ENCODE data around the gene UNG.
A peak's percentile ranks its signal among the peaks of the same experiment; 100 is the strongest.

UNG gene

GRCh38 chr12:109092497-109093021, 4.8 kb upstream of the UNG start:
- no peak for DNase-seq

GRCh38 chr12:109093022-109093918, 4.1 kb upstream of the UNG start, which contains the start of gene ALKBH2:
TSS of gene ALKBH2 (minus strand) at chr12:109093472. CDS start at chr12:109092786, 686 bp downstream.
- peak; percentile 96 for DNase-seq

GRCh38 chr12:109097140-109097434, 310 bp upstream of the UNG start:
- no peak for DNase-seq

GRCh38 chr12:109098183-109098604, 797 bp downstream of the UNG start:
- no peak for DNase-seq

GRCh38 chr12:109098651-109099050, 1.3 kb downstream of the UNG start:
- no peak for DNase-seq

- peak; percentile 47 for DNase-seq
Observed at GRCh38 chr12:109099431-109100020, 2.1 kb downstream of the UNG start.

- no peak for DNase-seq
Observed at GRCh38 chr12:109100741-109101140, 3.3 kb downstream of the UNG start.

GRCh38 chr12:109102491-109102890, 5.1 kb downstream of the UNG start:
- DNase-seq: no peak

- no peak for DNase-seq
Observed at GRCh38 chr12:109105176-109105575, 7.8 kb downstream of the UNG start.

GRCh38 chr12:109109746-109110350, 12.5 kb downstream of the UNG start:
- DNase-seq: no peak

GRCh38 chr12:109110988-109111495, 13.6 kb downstream of the UNG start:
- DNase-seq: peak; percentile 62

- DNase-seq: no peak
Observed at GRCh38 chr12:109112720-109113465, 15.5 kb downstream of the UNG start.

GRCh38 chr12:109113661-109114321, 16.4 kb downstream of the UNG start:
- DNase-seq: no peak

- DNase-seq: no peak
Observed at GRCh38 chr12:109114644-109115043, 17.2 kb downstream of the UNG start.

- no peak for DNase-seq
Observed at GRCh38 chr12:109115404-109115757, 18.0 kb downstream of the UNG start.

- DNase-seq: no peak
Observed at GRCh38 chr12:109115758-109116610, 18.6 kb downstream of the UNG start, which contains the start of gene ACACB. TSS of gene ACACB (plus strand) at chr12:109116587. CDS start at chr12:109139406, 22,819 bp downstream.

GRCh38 chr12:109116611-109116949, 19.2 kb downstream of the UNG start:
- no peak for DNase-seq

- DNase-seq: no peak
Observed at GRCh38 chr12:109120095-109120494, 22.7 kb downstream of the UNG start.

- no peak for DNase-seq
Observed at GRCh38 chr12:109120557-109120956, 23.2 kb downstream of the UNG start.

- no peak for DNase-seq
Observed at GRCh38 chr12:109121346-109121880, 24.0 kb downstream of the UNG start.
